MM.1S (cell line): ENCODE results near the gene RFX7.
A peak's percentile ranks its signal among the peaks of the same experiment; 100 is the strongest.

Experiments
- DNase-seq: peaks from one replicate; pipeline ENCODE4 v3.0.0-alpha.2; 2015
- H2AFZ ChIP-seq: fragments of 300-600 bp; sonication (generic); 2 replicates; pipeline ENCODE4 v1.6.0; 2016; ENCODE audit warnings: antibody characterized with exemption, low read length
- H3F3A ChIP-seq: fragments of 300-600 bp; sonication (generic); 2 replicates; pipeline ENCODE4 v1.6.1; 2016; ENCODE audit warnings: mild to moderate bottlenecking, antibody characterized with exemption, low read length, moderate library complexity, mixed read lengths; ENCODE audit not compliant: insufficient read depth
- H3K27ac ChIP-seq: fragments of 300-600 bp; sonication (generic); 2 replicates; pipeline ENCODE4 v1.5.1; 2016; ENCODE audit warnings: mild to moderate bottlenecking, low read length
- H3K27me3 ChIP-seq: fragments of 300-600 bp; sonication (generic); replicated peaks from 2 replicates; pipeline ENCODE4 v1.6.0; 2016; ENCODE audit warnings: low read length; ENCODE audit not compliant: insufficient read depth
- H3K36me3 ChIP-seq: fragments of 300-600 bp; sonication (generic); replicated peaks from 2 replicates; pipeline ENCODE4 v1.6.1; 2016; ENCODE audit warnings: mild to moderate bottlenecking, low read length, mixed read lengths; ENCODE audit not compliant: insufficient read depth
- H3K4me1 ChIP-seq: fragments of 300-600 bp; sonication (generic); 2 replicates; pipeline ENCODE4 v1.6.1; 2016; ENCODE audit warnings: low read length, mixed read lengths
- H3K4me2 ChIP-seq: fragments of 300-600 bp; sonication (generic); 2 replicates; pipeline ENCODE4 v1.6.0; 2016; ENCODE audit warnings: low read depth, low read length
- H3K4me3 ChIP-seq: fragments of 300-600 bp; sonication (generic); 2 replicates; pipeline ENCODE4 v1.5.1; 2016; ENCODE audit warnings: low read length, mixed read lengths
- H3K79me2 ChIP-seq: fragments of 300-600 bp; sonication (generic); 2 replicates; pipeline ENCODE4 v1.6.1; 2016; ENCODE audit warnings: mixed run types, low read length, mixed read lengths
- H3K9ac ChIP-seq: fragments of 300-600 bp; sonication (generic); 2 replicates; pipeline ENCODE4 v1.6.1; 2016; ENCODE audit warnings: low read length, mixed read lengths
- H3K9me2 ChIP-seq: fragments of 300-600 bp; sonication (generic); replicated peaks from 2 replicates; pipeline ENCODE4 v1.6.1; 2016; ENCODE audit warnings: mild to moderate bottlenecking, low read length, mixed read lengths; ENCODE audit not compliant: insufficient read depth
- H3K9me3 ChIP-seq: fragments of 300-600 bp; sonication (generic); replicated peaks from 2 replicates; pipeline ENCODE4 v1.6.1; 2016; ENCODE audit warnings: mild to moderate bottlenecking, low read length, mixed read lengths; ENCODE audit not compliant: insufficient read depth
- H4K20me1 ChIP-seq: fragments of 300-600 bp; sonication (generic); 2 replicates; pipeline ENCODE4 v1.6.1; 2016; ENCODE audit warnings: mild to moderate bottlenecking, low read length, moderate library complexity, mixed read lengths; ENCODE audit not compliant: insufficient read depth
- CTCF ChIP-seq: fragments of 300-600 bp; sonication (generic); IDR thresholded peaks from 2 replicates; pipeline ENCODE4 v1.5.1; 2016; ENCODE audit warnings: antibody characterized with exemption, low read length, mixed read lengths
- EZH2 ChIP-seq: fragments of 300-600 bp; sonication (generic); optimal IDR thresholded peaks from 2 replicates; pipeline ENCODE3; 2017; ENCODE audit warnings: low read depth, mild to moderate bottlenecking, antibody characterized with exemption, low read length, mixed read lengths
- EZH2phosphoT487 ChIP-seq: fragments of 300-600 bp; sonication (generic); IDR thresholded peaks from 2 replicates; pipeline ENCODE4 v1.6.1; 2018; ENCODE audit warnings: antibody characterized with exemption, low read length

Gene RFX7

GRCh38 chr15:56247266-56247665, 3.6 kb upstream of the RFX7 start:
- H3K9me2 ChIP-seq, result no peaks in the 10 kb centered on the region
- peaks cover 19% of the 10 kb centered on the region for H3F3A ChIP-seq
- H3K27ac ChIP-seq, result no peak overlapping the region
- H3K4me2 ChIP-seq, result peak overlapping the region; percentile 42
- H3K27me3 ChIP-seq, result no peaks in the 10 kb centered on the region
- H3K9me3 ChIP-seq, result no peaks in the 10 kb centered on the region
- peak overlapping the region; percentile 15; the same call in 1 of the 2 replicates for H3K4me3 ChIP-seq
- H4K20me1 ChIP-seq, result no peaks in the 10 kb centered on the region
- peak overlapping the region; percentile 14; the same call in 1 of the 2 replicates for H2AFZ ChIP-seq
- no peak overlapping the region for H3K9ac ChIP-seq
- no peaks in the 10 kb centered on the region for H3K36me3 ChIP-seq
- peaks cover 24% of the 10 kb centered on the region for H3K79me2 ChIP-seq
- TF ChIP-seq EZH2, result no peak
- no peak for TF ChIP-seq EZH2phosphoT487
- no peak for TF ChIP-seq CTCF
- DNase-seq, result no peak
- peaks cover 18% of the 10 kb centered on the region for H3K4me1 ChIP-seq

GRCh38 chr15:56245871-56246814, 2.5 kb upstream of the RFX7 start:
- H3K9ac ChIP-seq, result peak overlapping the region; percentile 57
- peaks cover 23% of the 10 kb centered on the region for H3F3A ChIP-seq
- H2AFZ ChIP-seq, result peak overlapping the region; percentile 84
- TF ChIP-seq CTCF (peak; percentile 100), EZH2 (no peak)
- H3K79me2 ChIP-seq, result peaks cover 35% of the 10 kb centered on the region
- H3K9me2 ChIP-seq, result no peaks in the 10 kb centered on the region
- H3K4me3 ChIP-seq, result peak overlapping the region; percentile 50; the same call in 1 of the 2 replicates
- peak overlapping the region; percentile 61; the same call in 1 of the 2 replicates for H3K27ac ChIP-seq
- H3K27me3 ChIP-seq, result no peaks in the 10 kb centered on the region
- no peaks in the 10 kb centered on the region for H3K36me3 ChIP-seq
- H3K9me3 ChIP-seq, result no peaks in the 10 kb centered on the region
- H4K20me1 ChIP-seq, result no peaks in the 10 kb centered on the region
- peaks cover 18% of the 10 kb centered on the region for H3K4me1 ChIP-seq
- peak overlapping the region; percentile 81 for H3K4me2 ChIP-seq
- peak; percentile 94 for DNase-seq

- Histone ChIP-seq H3K4me2 (peak overlapping the region; percentile 81), H4K20me1 (no peaks in the 10 kb centered on the region), H3K4me1 (peaks cover 18% of the 10 kb centered on the region), H3K36me3 (no peaks in the 10 kb centered on the region), H3K27ac (peak overlapping the region; percentile 61; the same call in 1 of the 2 replicates), H3K9me2 (no peaks in the 10 kb centered on the region), H3K4me3 (peak overlapping the region; percentile 50; the same call in 1 of the 2 replicates), H2AFZ (peak overlapping the region; percentile 84), H3K9ac (peak overlapping the region; percentile 57; the same call in 1 of the 2 replicates), H3F3A (peaks cover 23% of the 10 kb centered on the region), H3K79me2 (peaks cover 46% of the 10 kb centered on the region), H3K27me3 (no peaks in the 10 kb centered on the region), H3K9me3 (no peaks in the 10 kb centered on the region)
- DNase-seq, result no peak
- TF ChIP-seq EZH2phosphoT487, result no peak
- no peak for TF ChIP-seq EZH2
- no peak for TF ChIP-seq CTCF
These were observed 1.3 kb upstream of the RFX7 start for GRCh38 chr15:56244811-56245576.
